GM12878 (cell line): ENCODE data around the gene ZNF57. TPM values are rescaled to one million over a fixed set of nuclear protein-coding genes. Genes with fewer than 3 reads are reported as not detected.

Experiments
- ATAC-seq: fragments of 200-7000 bp; cut with Tn5 transposase; 3 replicates; pipeline ENCODE4 v1.9.1; 2020; ENCODE audit warnings: mild to moderate bottlenecking, moderate library complexity
- BruUV-seq: library from RNA; stranded (reverse); fragments of 400-500 nt; replicated peaks from 2 replicates; lab custom pipeline; 2021; lab: Mats Ljungman, UMichigan
- CTCF ChIA-PET: fragments of 300-600 bp; sonication (Branson Sonifier 250); formaldehyde crosslinking; extraction: SDS; loops from one replicate; lab custom pipeline; 2021; ENCODE audit warnings: inconsistent platforms; lab: Yijun Ruan, JAX
- POLR2A ChIA-PET: fragments of 350-600 bp; formaldehyde crosslinking; extraction: SDS; loops from one replicate; lab custom pipeline; 2021; ENCODE audit warnings: inconsistent platforms; lab: Charles Lee
- RAD21 ChIA-PET: fragments of 300-600 bp; sonication (Branson Sonifier 250); formaldehyde crosslinking; loops from one replicate; lab custom pipeline; 2023; ENCODE audit warnings: antibody characterized with exemption; ENCODE audit not compliant: unreplicated experiment; lab: Charles Lee
- SMC1A ChIA-PET: fragments of 300-600 bp; sonication (Branson Sonifier 250); formaldehyde crosslinking; loops from one replicate; lab custom pipeline; 2023; ENCODE audit not compliant: unreplicated experiment, uncharacterized antibody; lab: Charles Lee
- DNase-seq: peaks from one replicate; pipeline ENCODE4 v3.0.0-alpha.2; 2011; ENCODE audit warnings: low read depth, low spot score
- FAIRE-seq: peaks from 3 replicates; lab custom pipeline; 2011; peaks lifted over from hg19 to GRCh38; lab: Jason Lieb, UNC
- H2AFZ ChIP-seq: 2 replicates; pipeline ENCODE4 v1.6.0; 2011; ENCODE audit warnings: low read depth, low read length, control low read depth; ENCODE audit not compliant: control insufficient read depth
- H3K27ac ChIP-seq: 2 replicates; pipeline ENCODE4 v1.5.1; 2011; ENCODE audit warnings: control low read depth; ENCODE audit not compliant: control insufficient read depth, insufficient read depth
- H3K27me3 ChIP-seq, 2 experiments: replicated peaks in 1 of 2; 2 replicates each; pipeline versions ENCODE4 v1.6.0 to v1.6.1; 2011; ENCODE audit warnings: low read length in 1 of 2; ENCODE audit not compliant: control insufficient read depth in 2 of 2, insufficient read depth in 2 of 2
- H3K36me3 ChIP-seq, 2 experiments: 2 replicates each; pipeline ENCODE4 v1.5.1; 2011; ENCODE audit warnings: low read length in 1 of 2; ENCODE audit not compliant: control insufficient read depth in 2 of 2, insufficient read depth in 2 of 2
- H3K4me1 ChIP-seq: 2 replicates; pipeline ENCODE4 v1.6.1; 2011; ENCODE audit warnings: mild to moderate bottlenecking, low read length, moderate library complexity, mixed read lengths; ENCODE audit not compliant: control insufficient read depth, insufficient read depth
- H3K4me2 ChIP-seq: 2 replicates; pipeline ENCODE4 v1.6.0; 2011; ENCODE audit warnings: control low read depth; ENCODE audit not compliant: control insufficient read depth, insufficient read depth
- H3K4me3 ChIP-seq: fragments of 200-600 bp; sonication (generic); 2 replicates; pipeline ENCODE4 v1.5.1; 2016
- H3K79me2 ChIP-seq: 2 replicates; pipeline ENCODE4 v1.6.0; 2011; ENCODE audit warnings: low read length; ENCODE audit not compliant: control insufficient read depth, insufficient read depth
- H3K9ac ChIP-seq: 2 replicates; pipeline ENCODE4 v1.8.0; 2011; ENCODE audit warnings: low read length, control low read depth, mixed read lengths; ENCODE audit not compliant: control insufficient read depth, insufficient read depth
- H3K9me3 ChIP-seq: replicated peaks from 3 replicates; pipeline ENCODE4 v1.5.1; 2011; ENCODE audit warnings: mild to moderate bottlenecking, low read length; ENCODE audit not compliant: control insufficient read depth, insufficient read depth
- H4K20me1 ChIP-seq: 2 replicates; pipeline ENCODE4 v1.6.0; 2011; ENCODE audit not compliant: control insufficient read depth, insufficient read depth
- E2F8 ChIP-seq: fragments of 450-650 bp; IDR thresholded peaks from 2 replicates; pipeline ENCODE4 v1.6.1; 2018; ENCODE audit warnings: mild to moderate bottlenecking, low read depth, moderate library complexity; ENCODE audit not compliant: partially characterized antibody
- ELK1 ChIP-seq: IDR thresholded peaks from 2 replicates; pipeline ENCODE4 v1.6.1; 2012; ENCODE audit warnings: low read depth, low read length, improper control_type of control experiment
- ESRRA ChIP-seq: IDR thresholded peaks from 2 replicates; pipeline ENCODE4 v1.6.1; 2012; ENCODE audit warnings: mild to moderate bottlenecking, low read length, improper control_type of control experiment
- ETV6 ChIP-seq, 2 experiments: fragments of 450-650 bp in 1 of 2; IDR thresholded peaks in 1 of 2; conservative IDR thresholded peaks in 1 of 2; 2 replicates each; pipeline ENCODE4 v1.6.1; 2014; ENCODE audit warnings: antibody characterized with exemption in 1 of 2, borderline replicate concordance in 1 of 2, low read depth in 1 of 2, mild to moderate bottlenecking in 1 of 2, moderate library complexity in 1 of 2
- MLLT1 ChIP-seq: fragments of 450-650 bp; IDR thresholded peaks from 2 replicates; pipeline ENCODE4 v1.6.1; 2016; ENCODE audit warnings: mild to moderate bottlenecking
- NFIC ChIP-seq: IDR thresholded peaks from 2 replicates; pipeline ENCODE4 v1.6.1; 2012; ENCODE audit warnings: low read depth, mild to moderate bottlenecking, inconsistent platforms, low read length, moderate library complexity
- NFXL1 ChIP-seq: fragments of 450-650 bp; IDR thresholded peaks from 2 replicates; pipeline ENCODE4 v1.6.1; 2017; ENCODE audit warnings: antibody characterized with exemption, mild to moderate bottlenecking, borderline replicate concordance
- POLR2AphosphoS5 ChIP-seq: IDR thresholded peaks from 2 replicates; pipeline ENCODE4 v1.6.1; 2011; ENCODE audit warnings: mild to moderate bottlenecking, low read length, inconsistent platforms
- REST ChIP-seq: IDR thresholded peaks from 2 replicates; pipeline ENCODE4 v1.6.1; 2012; ENCODE audit warnings: mild to moderate bottlenecking, low read depth, low read length
- SIX5 ChIP-seq: IDR thresholded peaks from 2 replicates; pipeline ENCODE4 v1.6.1; 2011; ENCODE audit warnings: mild to moderate bottlenecking, low read depth, low read length, moderate library complexity; ENCODE audit not compliant: severe bottlenecking
- WGBS: methylation state at CpG from one replicate; pipeline ENCODE4 v1.1.6; 2016; ENCODE audit warnings: low lambda C conversion rate; ENCODE audit not compliant: insufficient replicate concordance, insufficient coverage; ENCODE audit errors: missing lambda C conversion rate; 5-methylcytosine and 5-hydroxymethylcytosine counted together
- in situ Hi-C: fragments of 300-500 bp; cut with MboI; formaldehyde crosslinking; loops from 9 replicates; pipeline ENCODE4 v1.14.3; 2018; ENCODE audit warnings: mixed read lengths
- intact Hi-C: fragments of 100-400 bp; cut with micrococcal nuclease; formaldehyde crosslinking; loops from one replicate; pipeline ENCODE4 v1.14.2; 2022; ENCODE audit not compliant: unreplicated experiment
- polyA plus RNA-seq, 11 experiments: library from polyadenylated mRNA; depleted of rRNA in 4 of 11; unstranded in 6 of 11; stranded (reverse) in 5 of 11; fragments of >200 nt; fragmentation: Nextera tagmentation in 4 of 11; fragmentation: Illumina TruSeq in 1 of 11; extraction: Ambion mirVana in 4 of 11; extraction: Trizol in 1 of 11; gene quantifications; 1 replicate in 1 of 11; 2 replicates in 10 of 11; pipeline versions ENCODE4 v1.2.1 to v1.2.3, GENCODE V29; 2011 to 2016; ENCODE audit warnings: inconsistent platforms in 2 of 11, missing spikeins in 2 of 11, low read depth in 1 of 11
- total RNA-seq, 4 experiments: library from RNA; depleted of rRNA in 3 of 4; stranded (reverse); fragments of >200 nt in 3 of 4; fragmentation: Illumina TruSeq in 1 of 4; extraction: Trizol in 1 of 4; gene quantifications; 2 replicates each; pipeline versions ENCODE4 v1.2.1 to v1.2.3, GENCODE V29; 2013 to 2021

The ZNF57 gene
- total and polyA plus RNA-seq, 10 of the 15 experiments (the other 5 are each of a cell fraction or from before 2014, with no cell fraction given), result 2.7 to 8.9 (median 5.8) TPM

- no peak for TF ChIP-seq E2F8
These were observed 52.3 kb downstream of the ZNF57 start (continued) for GRCh38 chr19:2952953-2953481.

- H3K27ac ChIP-seq, result no peak overlapping the region
- H3K36me3 ChIP-seq, result no peaks in the 10 kb centered on the region
- H2AFZ ChIP-seq, result no peak overlapping the region
- H3K4me1 ChIP-seq, result no peaks in the 10 kb centered on the region
- H3K27me3 ChIP-seq, result no peaks in the 10 kb centered on the region
- H3K9me3 ChIP-seq, result no peaks in the 10 kb centered on the region
- RAD21 ChIA-PET, result no interaction called here
- POLR2A ChIA-PET, result no interaction called here
- in situ Hi-C loops (loop anchor here (5.0 kb wide), 1 partner anchor 205 kb away; no protein-coding TSS in a partner anchor), intact Hi-C loops (no loop called here)
- ATAC-seq, result no peak
- no peaks in the 10 kb centered on the region for H4K20me1 ChIP-seq
- no TSS peak for BruUV-seq
- WGBS, result 61% methylated on average over 5 of the region's 5 CpGs
- no peak for TF ChIP-seq SIX5
- TF ChIP-seq NFIC, result no peak
- no peak for TF ChIP-seq ELK1
- TF ChIP-seq REST, result no peak
- TF ChIP-seq POLR2AphosphoS5, result no peak
- TF ChIP-seq ETV6 (conservative IDR thresholded peaks at IDR 0.05 in 1 of 2, IDR thresholded peaks at IDR 0.05 in 1 of 2; ENCODE audit: borderline replicate concordance in 1 of 2, low read depth in 1 of 2), result no peak
- TF ChIP-seq ESRRA, result no peak
- TF ChIP-seq NFXL1, result no peak
- no peak for TF ChIP-seq MLLT1
- no peak for DNase-seq
- no peaks in the 10 kb centered on the region for H3K79me2 ChIP-seq
- SMC1A ChIA-PET, result interaction anchor here (0.8 to 1.7 kb wide), 3 partner anchors 147 to 203 kb away, joined by 3 to 4 read pairs (median 3); no protein-coding TSS in a partner anchor
- CTCF ChIA-PET, result interaction anchor here (0.7 to 3.9 kb wide), 7 partner anchors 12 to 309 kb away, joined by 3 to 20 read pairs (median 5); no protein-coding TSS in a partner anchor
- FAIRE-seq, result no peak
- no peak overlapping the region for H3K4me3 ChIP-seq
- H3K4me2 ChIP-seq, result no peak overlapping the region
- H3K9ac ChIP-seq, result no peak overlapping the region
These were observed 56.4 kb downstream of the ZNF57 start for GRCh38 chr19:2957160-2957559.
